BJ (cell line): ENCODE results near the gene SUV39H2. TPM values are rescaled to one million over a fixed set of nuclear protein-coding genes. Genes with fewer than 3 reads are reported as not detected.
"Not testable (repeated sequence)": the region's sequence is repeated elsewhere in the genome, so short reads cannot be mapped to it uniquely, and the experiment has no call there.

Experiments
- CTCF ChIA-PET: fragments of 350-600 bp; formaldehyde crosslinking; extraction: SDS; loops from one replicate; lab custom pipeline; 2021; ENCODE audit warnings: antibody characterized with exemption, inconsistent platforms; lab: Yijun Ruan, JAX
- POLR2A ChIA-PET: fragments of 300-600 bp; sonication (Branson Sonifier 250); formaldehyde crosslinking; extraction: SDS; loops from one replicate; lab custom pipeline; 2021; ENCODE audit warnings: antibody characterized with exemption; lab: Charles Lee
- DNase-seq: peaks from one replicate; pipeline ENCODE4 v3.0.0-alpha.2; 2011; ENCODE audit warnings: low read depth
- H3K27me3 ChIP-seq: 2 replicates; pipeline ENCODE4 v1.6.0; 2011; ENCODE audit warnings: low read length; ENCODE audit not compliant: control insufficient read depth, insufficient read depth
- H3K36me3 ChIP-seq: 2 replicates; pipeline ENCODE4 v1.5.1; 2011; ENCODE audit warnings: low read length; ENCODE audit not compliant: control insufficient read depth, insufficient read depth
- H3K4me3 ChIP-seq: 2 replicates; pipeline ENCODE4 v1.5.1; 2011; ENCODE audit warnings: low read depth, mild to moderate bottlenecking, control low read depth, low read length
- polyA plus RNA-seq: library from polyadenylated mRNA; depleted of rRNA; stranded (reverse); fragments of >200 nt; gene quantifications from 2 replicates; pipeline ENCODE4 v1.2.3, GENCODE V29; 2011
- TF ChIP-seq, protein P1 (sequence below): IDR thresholded peaks from 2 replicates; pipeline ENCODE4 v1.5.1; 2011; ENCODE audit warnings: low read depth, mild to moderate bottlenecking, control low read depth, inconsistent platforms, low read length, moderate library complexity; ENCODE audit not compliant: insufficient read depth

Gene SUV39H2
- polyA plus RNA-seq, 1 experiment: 2.2 TPM

DNA sequence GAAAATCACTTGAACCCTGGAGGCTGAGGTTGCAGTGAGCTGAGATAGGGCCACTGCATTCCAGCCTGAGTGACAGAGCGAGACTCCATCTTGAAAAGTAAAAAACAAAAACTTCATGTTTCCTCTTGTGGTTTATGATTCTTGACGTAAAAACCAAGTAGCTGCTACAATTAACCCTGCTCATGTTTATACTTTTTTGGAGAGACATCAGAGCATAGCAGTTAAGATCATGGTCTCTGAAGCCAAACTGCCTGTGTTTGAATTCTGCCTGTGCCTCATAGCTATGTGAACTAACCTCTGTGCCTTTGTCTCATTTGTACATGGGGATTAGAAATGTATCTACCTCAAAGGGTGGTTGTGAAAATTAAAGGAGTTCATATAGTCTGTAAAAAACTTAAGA, 27.2 kb downstream of the SUV39H2 start:
- no peaks in the 10 kb centered on the region for H3K27me3 ChIP-seq
- TF ChIP-seq, protein P1, sequence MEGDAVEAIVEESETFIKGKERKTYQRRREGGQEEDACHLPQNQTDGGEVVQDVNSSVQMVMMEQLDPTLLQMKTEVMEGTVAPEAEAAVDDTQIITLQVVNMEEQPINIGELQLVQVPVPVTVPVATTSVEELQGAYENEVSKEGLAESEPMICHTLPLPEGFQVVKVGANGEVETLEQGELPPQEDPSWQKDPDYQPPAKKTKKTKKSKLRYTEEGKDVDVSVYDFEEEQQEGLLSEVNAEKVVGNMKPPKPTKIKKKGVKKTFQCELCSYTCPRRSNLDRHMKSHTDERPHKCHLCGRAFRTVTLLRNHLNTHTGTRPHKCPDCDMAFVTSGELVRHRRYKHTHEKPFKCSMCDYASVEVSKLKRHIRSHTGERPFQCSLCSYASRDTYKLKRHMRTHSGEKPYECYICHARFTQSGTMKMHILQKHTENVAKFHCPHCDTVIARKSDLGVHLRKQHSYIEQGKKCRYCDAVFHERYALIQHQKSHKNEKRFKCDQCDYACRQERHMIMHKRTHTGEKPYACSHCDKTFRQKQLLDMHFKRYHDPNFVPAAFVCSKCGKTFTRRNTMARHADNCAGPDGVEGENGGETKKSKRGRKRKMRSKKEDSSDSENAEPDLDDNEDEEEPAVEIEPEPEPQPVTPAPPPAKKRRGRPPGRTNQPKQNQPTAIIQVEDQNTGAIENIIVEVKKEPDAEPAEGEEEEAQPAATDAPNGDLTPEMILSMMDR: no peak
- POLR2A ChIA-PET: interaction anchor here (0.6 kb wide), 1 partner anchor 49 kb away, joined by 3 read pairs; no protein-coding TSS in a partner anchor
- CTCF ChIA-PET: interaction anchor here (0.5 to 2.1 kb wide), 6 partner anchors 13 to 408 kb away, joined by 3 to 7 read pairs (median 4); no protein-coding TSS in a partner anchor
- peaks cover 3% of the 10 kb centered on the region for H3K36me3 ChIP-seq
- H3K4me3 ChIP-seq: no peak overlapping the region
- DNase-seq: no peak

DNA sequence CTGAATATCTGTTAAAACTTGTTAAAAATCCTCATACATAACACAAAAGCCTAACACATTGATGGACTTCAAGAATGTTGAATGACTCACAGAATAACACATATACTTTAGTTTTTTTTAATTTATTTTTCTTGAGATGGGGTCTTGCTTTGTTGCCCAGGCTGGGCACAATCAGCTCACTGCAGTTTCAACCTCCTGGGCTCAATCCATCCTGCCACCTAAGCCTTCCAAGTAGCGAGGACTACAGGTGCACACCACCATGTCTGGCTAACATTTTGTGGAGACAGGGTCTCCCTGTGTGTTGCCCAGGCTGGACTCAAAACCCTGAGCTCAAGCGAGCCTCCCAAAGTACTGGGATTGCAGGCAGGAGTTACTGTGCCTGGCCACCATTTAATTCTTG, 28.1 kb downstream of the SUV39H2 start:
- CTCF ChIA-PET: interaction anchor here (1.9 kb wide), 1 partner anchor 8 kb away, joined by 5 read pairs; no protein-coding TSS in a partner anchor
- POLR2A ChIA-PET: no interaction called here

DNA sequence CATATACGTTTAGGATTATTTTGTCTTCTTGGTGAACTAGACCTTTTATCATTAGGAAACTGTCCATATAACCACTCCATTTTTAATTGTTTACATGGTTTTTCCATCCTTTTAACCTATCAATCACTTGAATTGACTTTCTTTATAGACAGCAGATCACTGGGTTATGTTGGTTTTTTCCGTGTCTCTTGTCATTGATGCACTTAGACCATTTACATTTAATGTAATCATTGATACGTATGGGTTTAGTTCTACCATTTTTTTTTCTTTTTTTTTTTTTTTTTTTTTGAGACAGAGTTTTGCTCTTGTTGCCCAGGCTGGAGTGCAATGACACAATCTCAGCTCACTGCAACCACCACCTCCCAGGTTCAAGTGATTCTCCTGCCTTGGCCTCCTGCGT, 28.9 kb downstream of the SUV39H2 start:
- POLR2A ChIA-PET, H3K4me3 ChIP-seq, DNase-seq, H3K36me3 ChIP-seq, H3K27me3 ChIP-seq: not testable (repeated sequence)
- CTCF ChIA-PET: interaction anchor here (1.9 kb wide), 1 partner anchor 9 kb away, joined by 5 read pairs; no protein-coding TSS in a partner anchor

More for the DNA sequence above, 28.1 kb downstream of the SUV39H2 start:
- TF ChIP-seq, protein P1: no peak
- H3K4me3 ChIP-seq: no peak overlapping the region
- H3K36me3 ChIP-seq: peaks cover 5% of the 10 kb centered on the region
- no peaks in the 10 kb centered on the region for H3K27me3 ChIP-seq
- no peak for DNase-seq

DNA sequence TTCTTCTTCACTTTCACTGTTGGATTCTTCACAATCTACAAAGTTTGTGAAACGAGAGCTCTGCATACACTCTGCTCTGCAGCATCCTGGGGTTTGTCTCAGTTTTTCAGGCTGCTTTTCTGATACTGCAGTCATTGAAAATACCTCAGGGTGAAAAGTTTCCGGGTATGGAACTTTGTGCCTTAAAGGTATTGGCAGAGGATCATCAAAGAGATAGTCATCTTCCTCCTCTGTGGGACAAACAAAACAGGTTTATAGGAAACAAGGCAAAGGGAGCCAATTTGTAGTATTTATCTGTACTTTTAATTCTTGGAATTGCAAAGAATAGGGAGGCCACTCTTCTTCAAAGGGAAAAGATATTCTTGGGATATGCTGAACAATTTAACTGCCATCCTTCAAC, 30.4 kb downstream of the SUV39H2 start:
- CTCF ChIA-PET: no interaction called here
- H3K27me3 ChIP-seq: no peaks in the 10 kb centered on the region
- H3K36me3 ChIP-seq: peaks cover 5% of the 10 kb centered on the region
- POLR2A ChIA-PET: no interaction called here
- no peak overlapping the region for H3K4me3 ChIP-seq
- no peak for DNase-seq
- TF ChIP-seq, protein P1: no peak

DNA sequence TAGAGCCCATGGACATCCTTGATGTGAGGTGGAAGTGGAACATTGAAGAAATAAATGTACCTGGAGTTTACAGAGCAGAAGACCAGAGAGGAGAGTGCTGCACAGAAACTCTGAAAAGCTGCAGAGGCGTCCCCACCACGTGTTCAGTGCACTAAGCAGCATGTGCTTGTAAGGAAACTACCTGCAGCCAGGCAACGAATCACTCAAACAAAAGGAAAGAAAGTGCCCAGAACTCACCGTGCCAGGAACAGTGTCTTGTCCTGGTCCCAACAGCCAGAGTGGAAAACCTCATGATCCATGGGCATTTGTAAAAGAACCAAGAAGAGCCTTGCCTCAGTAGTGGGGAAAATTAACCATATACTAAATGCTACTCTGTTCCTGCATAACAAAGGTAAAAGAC, 32.3 kb downstream of the SUV39H2 start:
- Histone ChIP-seq H3K36me3 (peaks cover 4% of the 10 kb centered on the region), H3K4me3 (no peak overlapping the region), H3K27me3 (no peaks in the 10 kb centered on the region)
- no peak for DNase-seq
- ChIA-PET POLR2A (no interaction called here), CTCF (no interaction called here)
- TF ChIP-seq, protein P1: no peak

DNA sequence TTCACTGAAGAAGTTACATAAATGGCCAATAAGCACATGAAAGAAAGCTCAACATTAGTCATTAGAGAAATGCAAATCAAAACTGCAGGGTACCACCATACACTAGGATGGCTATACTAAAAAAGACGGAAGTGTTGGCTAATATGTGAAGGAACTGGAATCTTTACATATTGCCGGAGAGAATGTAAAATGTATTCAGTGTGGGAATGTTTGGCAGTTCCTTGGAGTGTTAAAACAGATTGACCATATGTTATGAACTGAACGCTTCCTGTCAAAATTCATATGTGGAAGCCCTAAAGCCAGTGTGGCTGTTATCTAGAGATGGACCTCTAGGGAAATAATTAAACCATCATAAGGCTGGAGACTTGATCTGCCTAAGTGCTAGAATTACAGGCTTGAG, 33.1 kb downstream of the SUV39H2 start:
- ChIA-PET CTCF (no interaction called here), POLR2A (no interaction called here)
- Histone ChIP-seq H3K36me3 (peaks cover 4% of the 10 kb centered on the region; the same call in 1 of the 2 replicates), H3K4me3 (no peak overlapping the region), H3K27me3 (no peaks in the 10 kb centered on the region)
- no peak for DNase-seq
- TF ChIP-seq, protein P1: no peak
